GM21381 (cell line): ENCODE data around the gene SMARCE1.

ENCODE experiments used
- ATAC-seq: cut with Tn5 transposase; IDR thresholded peaks from one replicate; pipeline ENCODE4 v1.9.1; 2021; ENCODE audit warnings: mild to moderate bottlenecking, moderate library complexity; ENCODE audit not compliant: unreplicated experiment

The SMARCE1 gene

DNA sequence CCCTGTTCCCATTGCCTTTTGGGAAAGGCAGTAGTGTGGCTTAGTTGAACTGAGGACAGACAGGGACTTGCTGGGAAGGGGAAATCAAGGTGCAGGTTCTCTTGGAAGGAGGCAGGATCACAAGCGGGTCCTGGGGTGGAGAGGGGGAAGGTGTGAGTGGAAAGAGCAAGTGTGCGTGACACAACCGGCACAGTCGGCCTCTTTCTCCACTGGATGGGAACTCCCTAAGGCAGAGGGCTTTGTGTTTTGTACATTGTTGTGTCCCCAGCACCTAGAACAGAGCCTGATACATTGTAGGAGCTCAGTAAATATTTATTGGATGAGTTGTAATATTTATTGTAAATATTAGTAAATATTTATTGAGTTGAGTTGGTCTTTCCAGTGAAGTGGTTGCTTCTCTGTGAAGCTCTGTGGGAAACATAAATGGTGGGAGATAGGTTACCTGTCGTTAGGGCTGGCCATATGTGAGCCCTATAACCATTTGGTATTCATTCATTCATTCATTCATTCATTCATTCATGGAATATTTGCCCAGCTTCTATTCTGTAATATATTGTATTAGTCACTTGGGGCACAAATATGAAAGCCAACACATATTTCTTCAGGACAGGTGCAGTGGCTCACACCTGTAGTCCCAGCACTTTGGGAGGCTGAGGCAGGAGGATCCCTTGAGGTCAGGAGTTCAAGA, 34.0 kb downstream of the SMARCE1 start:
- ATAC-seq = no peak

DNA sequence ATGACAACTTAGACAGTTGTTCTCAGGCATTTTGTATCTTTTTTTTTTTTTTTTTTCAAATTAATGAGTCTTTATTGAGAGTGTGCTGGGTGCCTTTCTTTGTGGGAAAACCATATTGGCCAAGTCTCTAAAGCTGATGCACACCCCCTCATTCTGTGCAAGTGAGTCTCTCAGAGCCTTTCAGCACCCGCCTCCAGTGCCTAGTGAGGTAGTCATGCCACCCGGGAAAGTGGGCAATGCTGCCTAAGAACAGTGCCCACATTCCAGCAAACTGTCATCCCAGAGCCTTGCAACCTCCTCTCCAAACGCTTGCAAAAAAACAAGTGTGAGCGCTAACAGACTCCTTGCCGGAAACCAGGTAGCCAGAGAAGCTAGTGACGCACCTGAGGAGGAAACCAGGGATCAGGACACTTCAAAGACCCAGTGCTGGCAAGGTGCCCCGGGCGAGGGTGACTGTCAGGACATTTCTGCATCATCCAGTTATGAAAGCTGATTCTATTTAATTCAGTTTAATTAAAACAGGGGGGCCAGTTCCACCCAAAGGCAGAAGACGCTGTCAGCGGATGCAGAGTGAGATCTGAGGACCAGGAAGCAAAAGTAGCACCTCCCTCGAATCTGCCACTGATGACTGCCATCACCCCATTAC, 34.9 kb downstream of the SMARCE1 start:
- ATAC-seq = no peak

DNA sequence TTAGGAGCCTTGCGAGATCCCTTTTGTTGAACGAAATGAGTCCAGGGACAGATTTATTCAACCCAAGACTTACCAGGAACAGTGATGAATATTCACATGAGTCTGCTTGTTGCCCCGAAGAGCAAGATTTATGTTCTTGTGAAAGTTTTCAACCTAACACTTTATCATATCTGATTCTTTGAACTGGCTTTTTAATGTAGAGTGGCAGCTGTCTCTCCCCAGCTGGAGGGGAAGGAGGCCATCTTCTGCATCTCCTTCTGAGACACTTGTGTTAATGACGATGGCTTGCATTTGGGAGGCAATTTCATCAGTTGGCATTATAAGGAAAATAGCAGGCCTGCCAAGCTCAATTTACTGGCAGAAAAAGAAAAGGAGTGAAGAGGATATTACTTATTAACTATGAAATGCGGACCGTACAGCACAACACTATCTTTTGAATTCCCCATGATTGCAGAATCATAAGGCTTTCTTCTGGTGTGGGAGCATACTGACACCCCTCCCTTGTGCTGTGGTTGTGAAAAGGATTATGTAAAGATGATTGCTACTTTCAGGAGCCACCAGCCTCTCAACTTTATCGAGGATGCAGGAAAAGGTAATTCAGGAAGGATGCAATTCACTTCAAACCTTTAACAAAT, 35.7 kb downstream of the SMARCE1 start:
- ATAC-seq = no peak

DNA sequence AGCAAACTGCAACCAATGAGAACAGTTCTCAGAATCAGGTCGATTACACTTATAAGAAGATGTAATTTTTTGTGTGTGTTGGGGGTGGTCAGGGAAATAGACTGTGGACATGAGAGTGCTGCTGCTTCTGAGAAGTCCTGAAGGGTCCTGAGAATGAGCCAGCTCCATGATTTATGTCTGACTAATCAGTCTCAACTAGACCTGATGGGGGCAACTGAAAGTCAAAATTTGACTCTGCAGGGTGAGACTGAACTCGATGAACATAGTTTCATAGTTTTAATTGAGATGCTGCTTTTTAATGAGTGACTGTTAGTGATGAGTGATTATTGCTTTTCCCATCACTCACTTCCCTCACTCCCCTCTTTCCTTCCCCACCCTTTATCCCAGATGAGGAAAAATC, 37.3 kb downstream of the SMARCE1 start:
- ATAC-seq = no peak

DNA sequence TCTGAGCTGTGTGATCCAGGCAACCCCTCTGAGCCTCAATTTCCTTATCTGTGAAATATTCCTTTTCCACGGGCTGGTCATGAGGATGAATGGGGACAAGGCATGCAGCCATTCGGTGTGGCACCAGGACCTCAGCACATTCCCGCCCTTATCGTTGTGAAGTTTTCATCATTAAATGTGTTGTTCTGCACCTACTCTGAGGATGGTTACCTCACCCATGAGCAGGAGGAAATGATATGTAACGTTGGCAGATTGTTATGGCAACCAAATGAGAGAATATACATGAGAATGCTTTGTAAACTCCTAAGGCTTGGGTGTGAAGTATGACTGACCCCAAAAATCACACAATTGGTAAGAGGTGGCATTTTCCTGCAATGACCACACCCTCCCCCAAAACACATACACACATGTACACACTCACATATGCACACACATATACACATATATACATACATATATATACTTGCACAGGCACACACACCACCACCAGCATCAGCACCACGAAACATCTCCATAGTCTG, 39.5 kb downstream of the SMARCE1 start:
- no peak for ATAC-seq

DNA sequence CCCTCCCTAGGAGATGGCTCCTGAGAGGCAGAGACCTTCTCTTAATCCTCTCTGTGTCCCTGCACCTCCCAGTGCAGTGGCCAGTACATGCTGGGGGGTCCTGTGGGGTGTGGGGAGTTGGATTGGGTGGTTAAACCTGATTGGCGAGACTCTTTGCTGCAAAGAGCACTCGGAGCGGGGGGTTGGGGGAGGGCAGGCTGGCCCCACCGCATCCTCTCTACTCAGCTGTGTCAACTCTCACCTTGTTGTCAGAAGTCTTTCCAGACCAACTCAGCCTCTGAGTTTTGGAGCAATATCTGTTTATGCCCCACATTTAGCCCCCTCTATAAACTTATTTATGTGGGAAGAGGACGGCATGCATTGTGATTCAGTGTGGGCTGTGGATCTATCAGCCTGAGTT, 40.0 kb downstream of the SMARCE1 start:
- ATAC-seq = no peak

DNA sequence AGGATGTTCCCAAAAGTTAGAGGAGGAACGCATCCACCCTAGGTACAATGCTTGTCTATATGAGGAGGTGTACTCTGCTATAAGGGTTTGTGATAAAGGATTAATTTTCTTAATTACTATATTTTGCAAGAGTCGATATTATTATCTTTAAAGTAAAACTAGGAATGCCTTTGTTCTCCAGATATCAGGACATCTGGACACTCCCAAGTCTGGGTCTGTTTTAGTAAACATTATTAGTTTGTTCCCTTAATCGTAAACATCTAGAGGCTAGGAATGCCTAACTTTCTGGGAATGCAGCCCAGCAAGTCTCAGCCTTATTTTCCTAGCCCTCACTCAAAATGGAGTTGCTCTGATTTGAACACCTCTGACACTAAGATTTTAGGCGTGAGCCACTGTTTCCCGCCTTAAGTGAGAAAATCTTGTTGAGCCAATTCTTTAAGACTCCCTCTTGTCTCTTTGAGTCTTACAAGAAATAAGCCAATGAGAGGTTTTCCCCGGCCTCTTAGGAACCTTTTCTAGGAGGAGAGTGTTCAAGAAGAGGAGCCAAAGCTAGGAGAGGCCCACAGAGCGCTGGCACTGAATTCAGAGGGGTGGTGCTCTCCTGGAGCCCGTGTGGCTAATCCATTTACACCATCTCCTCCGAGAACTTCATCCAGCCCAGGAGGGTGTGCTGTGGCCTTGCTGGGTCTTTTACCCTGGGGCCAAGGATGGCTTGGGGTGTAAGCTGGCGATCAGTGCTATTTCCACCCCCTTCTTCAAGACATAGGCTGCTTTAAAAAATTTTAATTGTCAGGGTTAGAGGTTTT, 40.9 kb downstream of the SMARCE1 start:
- no peak for ATAC-seq

DNA sequence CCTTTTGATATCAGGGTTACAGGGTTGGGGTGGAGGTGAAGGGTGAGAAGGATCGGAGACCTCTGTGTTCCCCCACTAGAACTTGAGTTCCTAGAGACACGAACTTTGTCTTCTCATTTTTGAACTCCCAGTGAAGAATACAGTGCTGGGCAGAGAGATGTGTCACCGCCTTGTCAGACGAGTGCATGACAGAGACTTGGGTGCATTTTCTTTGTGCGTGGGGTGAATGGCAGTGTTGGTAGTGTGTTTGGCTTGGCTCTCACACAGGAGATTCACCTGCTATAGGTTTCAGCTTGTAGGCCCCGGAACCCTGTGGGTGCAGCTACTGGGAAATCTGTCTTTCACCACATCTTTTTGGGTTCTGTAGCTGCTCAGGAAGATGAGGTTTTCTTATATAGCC, 42.3 kb downstream of the SMARCE1 start:
- no peak for ATAC-seq

DNA sequence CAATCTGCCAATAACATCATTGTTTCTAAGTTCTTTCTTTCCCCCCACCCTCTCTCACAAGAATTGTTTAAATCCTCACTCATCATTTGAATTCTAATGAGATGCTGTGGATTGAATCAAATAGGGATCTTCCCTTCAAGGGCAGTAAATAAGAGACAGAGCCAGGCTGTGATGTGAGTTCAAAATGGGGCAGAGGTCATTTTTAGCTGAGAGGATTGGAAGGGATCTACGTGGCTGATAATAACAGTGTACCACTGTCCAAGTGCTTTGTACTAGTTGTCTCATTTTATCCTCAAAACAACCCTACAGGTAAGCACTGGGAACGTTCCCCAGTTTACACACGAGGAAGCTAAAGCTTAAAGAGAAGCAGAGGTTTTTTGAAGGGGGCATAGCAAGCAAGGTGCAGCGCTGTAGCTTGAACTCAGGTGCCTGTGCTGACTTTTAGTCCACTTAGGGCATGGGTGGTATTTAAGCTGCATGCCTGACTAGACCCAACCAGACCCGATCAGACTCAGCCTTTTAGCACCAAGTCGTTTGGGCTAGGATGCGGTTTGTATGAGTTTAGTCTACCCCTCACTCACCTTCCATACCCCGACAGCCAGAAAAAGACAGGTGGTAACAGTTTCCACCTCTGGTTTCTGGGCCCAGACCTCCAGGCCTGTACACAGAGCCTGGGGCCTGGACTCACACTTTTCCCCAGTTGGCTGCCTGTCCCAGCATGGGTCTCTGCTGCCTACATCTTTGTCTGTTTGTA, 43.1 kb downstream of the SMARCE1 start:
- ATAC-seq = no peak

DNA sequence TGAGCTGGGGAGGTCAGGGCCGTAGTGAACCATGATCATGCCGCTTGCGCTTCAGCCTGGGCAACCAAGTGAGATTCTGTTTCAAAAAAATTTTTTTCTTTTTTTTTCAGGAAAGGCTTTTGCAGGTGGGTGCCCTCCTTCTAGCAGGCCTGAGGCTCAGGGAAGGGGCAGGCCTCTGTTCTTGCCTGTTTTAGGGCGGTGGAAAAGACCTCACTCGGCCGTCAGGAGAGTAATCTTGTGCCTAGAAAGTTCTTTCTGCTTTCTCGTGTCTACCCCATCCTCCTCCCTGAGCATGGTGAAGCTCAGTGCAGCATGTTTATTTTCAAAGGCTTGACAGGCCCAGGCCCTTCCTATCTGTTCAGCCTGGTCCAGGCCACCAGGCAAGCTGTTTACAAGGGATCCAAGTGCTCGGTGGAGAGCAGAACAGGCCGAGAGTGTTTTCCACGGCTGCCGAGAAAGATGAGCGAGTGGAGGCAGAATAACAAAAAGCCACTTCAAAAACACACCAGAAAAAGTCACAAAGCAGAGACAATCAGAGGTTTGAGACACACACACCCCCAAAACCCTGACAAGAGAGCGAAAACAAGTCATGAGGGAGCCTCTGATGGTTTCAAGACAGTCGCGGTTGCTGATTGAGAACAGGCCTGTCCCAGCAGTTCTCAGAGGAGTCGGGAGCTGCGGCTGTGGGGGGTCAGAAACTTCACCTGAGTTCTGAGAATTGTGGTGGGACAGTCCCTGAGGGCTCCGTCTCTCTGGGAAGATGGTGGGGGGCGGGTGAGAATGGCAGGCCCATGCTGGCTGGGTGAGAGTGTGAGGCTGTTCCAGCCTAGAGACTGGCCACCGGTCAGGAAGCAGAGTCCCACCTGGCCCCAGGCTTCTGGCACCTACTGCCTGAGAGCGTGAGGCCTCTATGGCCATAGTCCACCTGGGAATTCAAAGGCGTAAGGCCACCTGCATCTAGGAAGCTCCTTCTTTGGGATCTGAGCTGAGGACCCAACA, 44.9 kb downstream of the SMARCE1 start:
- ATAC-seq = no peak

DNA sequence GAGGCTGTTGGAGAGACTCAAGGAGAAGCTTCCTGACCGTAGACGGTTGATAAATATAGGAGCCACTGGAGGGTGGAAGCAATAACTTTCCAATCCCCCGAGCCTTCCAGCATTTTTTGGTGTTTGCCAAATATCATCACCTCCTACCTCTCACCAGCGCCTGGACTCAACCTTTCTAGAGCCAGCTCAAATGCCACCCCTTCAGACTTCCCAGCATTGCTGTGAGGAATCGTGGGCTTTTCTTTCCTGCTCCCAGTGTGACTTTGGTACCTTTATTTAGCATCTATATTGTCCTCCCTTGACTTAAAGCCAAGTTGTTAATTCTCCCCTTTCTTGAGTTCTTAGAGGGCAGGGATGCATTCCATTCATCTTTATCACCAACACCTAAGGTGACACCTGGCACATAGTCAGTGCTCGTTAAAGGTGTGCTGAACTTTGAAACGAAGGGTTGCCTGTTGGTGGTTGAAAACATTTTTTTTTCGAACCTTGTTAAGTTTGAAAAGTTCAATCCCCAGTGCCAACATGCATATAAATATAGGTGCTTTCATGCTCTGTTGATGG, 47.1 kb downstream of the SMARCE1 start:
- no peak for ATAC-seq

DNA sequence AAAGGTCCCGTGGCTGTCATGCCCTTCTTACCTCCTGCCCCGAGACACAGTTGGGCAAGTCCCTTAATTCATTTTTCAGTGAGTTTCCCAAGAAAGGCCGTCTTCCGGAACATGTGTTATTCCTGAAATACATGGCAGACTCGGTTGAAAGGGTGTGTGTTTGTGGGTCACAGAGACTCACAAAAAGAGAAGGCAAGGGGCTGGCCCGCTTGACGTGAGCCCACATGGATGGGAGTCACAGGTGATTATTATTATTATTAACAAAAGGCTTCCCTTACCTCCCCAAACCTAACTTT, 48.2 kb downstream of the SMARCE1 start:
- no peak for ATAC-seq

DNA sequence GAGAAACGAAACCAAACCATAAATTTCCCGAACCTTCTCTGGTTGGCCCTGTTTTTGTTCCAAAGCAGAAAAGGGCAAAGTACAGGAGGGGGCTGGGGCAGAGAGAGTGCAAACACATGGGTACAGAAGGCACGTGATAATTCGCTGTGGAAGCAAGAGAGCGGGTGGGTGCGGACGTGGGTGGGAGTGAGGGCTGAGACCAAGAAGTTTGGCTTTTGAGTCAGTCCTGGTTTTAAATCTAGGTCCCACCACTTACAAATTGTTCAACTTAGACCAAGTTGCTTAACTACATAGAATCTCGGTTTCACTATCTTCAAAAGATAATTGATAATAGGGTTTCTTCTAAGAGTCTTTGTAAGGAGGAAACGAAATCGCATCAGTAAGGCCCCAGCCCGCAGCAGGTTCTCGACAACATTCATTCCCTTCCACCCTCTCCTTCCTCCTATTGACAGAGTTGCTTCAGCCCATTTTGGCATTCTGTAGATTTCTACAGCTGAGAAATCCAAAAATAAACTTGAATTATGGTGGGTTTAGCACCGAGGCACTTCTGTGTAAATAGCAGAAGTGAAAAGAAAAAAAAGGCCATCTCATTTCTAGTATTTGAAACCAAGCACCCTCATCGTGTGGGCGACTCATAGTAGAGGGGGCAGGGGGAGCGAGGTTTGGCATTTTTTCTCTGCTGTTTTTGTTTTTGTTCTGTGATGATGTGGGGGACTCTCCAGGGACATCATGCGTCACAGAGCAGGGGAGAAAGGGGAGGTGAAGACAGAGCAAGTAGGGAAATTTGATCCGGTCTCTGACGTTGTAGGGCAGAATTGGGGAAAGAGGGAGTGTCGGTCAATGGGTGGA, 48.8 kb downstream of the SMARCE1 start:
- peak; percentile 61 for ATAC-seq

DNA sequence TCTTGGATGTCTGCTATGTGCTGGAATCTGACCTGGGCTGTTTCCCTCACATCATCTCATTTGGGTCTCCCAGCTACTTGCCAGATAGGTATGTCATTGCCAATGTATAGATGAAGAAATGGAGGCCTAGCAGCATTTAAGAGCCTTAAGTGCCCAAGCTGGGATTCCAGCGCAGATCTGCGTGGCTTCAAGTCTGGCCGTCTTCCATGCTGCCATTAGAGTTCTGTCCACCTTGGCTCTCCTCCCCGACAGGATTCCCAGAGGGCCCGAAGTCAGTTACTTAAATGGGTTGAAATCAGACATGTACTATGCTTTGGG, 49.4 kb downstream of the SMARCE1 start:
- ATAC-seq = no peak

DNA sequence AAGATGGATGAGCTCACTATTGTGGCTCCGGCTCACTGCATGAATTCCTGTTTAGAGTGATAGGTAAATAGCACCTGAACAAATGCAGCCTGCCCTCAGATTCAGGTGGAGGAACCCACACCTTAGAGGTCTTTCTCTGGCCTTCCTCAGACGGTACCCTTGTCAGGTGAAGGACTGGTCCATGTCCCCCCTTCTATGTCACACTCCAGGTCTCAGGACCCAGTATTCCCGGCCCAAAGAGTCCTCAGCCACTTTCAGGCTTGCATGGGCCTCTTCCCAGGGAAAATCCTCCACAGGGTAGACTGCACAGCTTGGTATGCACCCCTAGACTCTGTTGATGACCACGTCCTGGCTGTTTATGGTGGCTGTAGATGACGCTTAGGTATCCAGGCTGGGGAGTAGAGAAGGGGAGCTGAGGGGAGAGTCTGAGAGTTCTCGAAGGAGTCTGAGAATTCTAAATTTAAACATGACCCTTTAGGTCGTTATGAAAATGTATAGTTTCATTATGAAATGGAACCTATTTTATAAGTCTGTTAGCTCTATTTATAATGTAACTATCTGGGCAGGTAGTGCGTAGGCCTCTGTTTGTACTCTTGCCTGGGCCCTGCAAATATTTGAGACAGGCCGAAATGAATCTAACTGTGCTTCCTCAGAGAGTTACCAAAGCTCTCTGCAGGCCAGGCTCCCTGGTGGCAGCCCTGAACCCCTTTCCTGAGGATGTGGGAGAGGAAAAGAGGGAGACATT, 49.9 kb downstream of the SMARCE1 start:
- no peak for ATAC-seq

DNA sequence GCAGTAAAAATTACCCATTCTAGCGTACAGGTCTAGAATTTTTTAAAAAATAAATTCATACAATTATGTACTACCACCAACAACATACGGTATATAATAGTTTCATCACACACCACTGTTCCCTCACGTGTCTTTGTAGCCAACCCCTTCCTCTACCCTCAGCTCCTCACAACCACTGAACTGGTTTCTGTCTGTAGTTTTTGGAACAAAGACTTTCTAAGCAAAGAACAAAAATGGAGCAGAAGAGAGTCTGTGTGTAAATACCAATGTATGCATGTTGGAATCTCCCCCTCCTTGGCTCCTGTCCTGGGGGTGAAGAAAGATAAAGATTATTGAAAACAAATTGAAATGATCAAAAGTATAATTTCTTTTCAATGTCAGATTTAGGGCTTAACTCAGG, 50.5 kb downstream of the SMARCE1 start:
- ATAC-seq = no peak

DNA sequence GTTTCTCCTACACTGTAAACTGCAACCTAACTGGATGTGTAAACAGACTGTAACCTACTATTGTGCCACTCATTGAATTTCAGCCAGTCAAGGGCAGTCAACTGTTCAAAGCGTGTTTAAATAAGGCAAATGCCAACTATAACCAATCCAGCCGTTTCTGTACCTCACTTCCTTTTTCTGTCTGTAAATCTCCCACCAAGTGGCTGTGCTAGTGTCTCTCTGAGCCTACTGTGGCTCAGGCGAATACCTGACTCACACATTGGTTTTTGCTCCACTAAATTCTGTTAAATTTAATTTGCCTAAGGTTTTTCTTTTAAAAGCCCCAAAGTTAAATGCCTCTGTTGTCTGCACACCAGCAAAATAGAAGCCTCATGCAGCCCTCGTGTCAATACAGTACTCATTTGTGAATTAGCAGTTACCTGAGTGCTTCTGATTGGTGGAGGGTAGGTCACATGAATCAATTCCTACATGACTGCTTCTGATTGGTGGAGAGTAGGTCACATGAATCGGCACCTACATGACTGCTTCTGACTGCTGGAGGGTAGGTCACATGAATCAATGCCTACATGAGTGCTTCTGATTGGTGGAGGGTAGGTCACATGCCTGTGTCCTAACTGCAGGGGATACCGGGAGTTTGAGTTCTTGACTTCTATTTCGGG, 51.2 kb downstream of the SMARCE1 start:
- no peak for ATAC-seq
